Measurements from ENCODE around the gene F2RL1. TPM values are rescaled to one million over a fixed set of nuclear protein-coding genes. Genes with fewer than 3 reads are reported as not detected.

Gene F2RL1
- total and polyA plus RNA-seq, 2 of the 8 experiments (the other 6 are each of a cell fraction or from before 2014, with no cell fraction given): 23.2 to 26.6 TPM

- H3K79me1 ChIP-seq (ENCODE audit: low read depth, low read length): no peaks in the 10 kb centered on the region
- no peak overlapping the region for H2BK15ac ChIP-seq (ENCODE audit: low read length)
- H3K4me3 ChIP-seq (ENCODE audit: extremely low read depth in 1 of 4, insufficient read depth in 2 of 4, low read depth in 3 of 4, low read length in 4 of 4): peak overlapping the region; percentile 5 to 52 (median 30); a peak in 5 of 8 replicates
- peak overlapping the region in 3 of 4 experiments; percentile 54 to 84 (median 60); a peak in 6 of 7 replicates for H3K9ac ChIP-seq (replicated peaks in 1 of 4; ENCODE audit: extremely low read depth in 1 of 4, low read depth in 3 of 4, low read length in 3 of 4)
- peaks cover 8 to 22% (median 17%) of the 10 kb centered on the region in 4 experiments; a peak in 6 of 7 replicates for H3K4me1 ChIP-seq (replicated peaks in 1 of 4; ENCODE audit: control insufficient read depth in 3 of 4, insufficient read depth in 4 of 4, low read length in 3 of 4)
- H3K14ac ChIP-seq (ENCODE audit: insufficient read length): no peak overlapping the region
- peak overlapping the region; percentile 88 for H2BK12ac ChIP-seq (ENCODE audit: low read depth, low read length)
- H3K27me3 ChIP-seq (replicated peaks in 1 of 4; ENCODE audit: control insufficient read depth in 3 of 4, extremely low read depth in 1 of 4, insufficient read depth in 3 of 4, low read length in 3 of 4): no peaks in the 10 kb centered on the region; a peak in 1 of 7 replicates
- no peak overlapping the region for H3K23ac ChIP-seq (ENCODE audit: insufficient read length)
- peaks cover 3% of the 10 kb centered on the region for H3K23me2 ChIP-seq (ENCODE audit: low read depth, low read length)
- H3K4ac ChIP-seq (replicated peaks; ENCODE audit: insufficient read length, low read depth, low read length): no peak overlapping the region
- peak overlapping the region; percentile 65 for H4K5ac ChIP-seq (ENCODE audit: insufficient read length, low read depth, low read length)
- no peak overlapping the region for H2BK120ac ChIP-seq (replicated peaks; ENCODE audit: low read depth, low read length)
- H3K4me2 ChIP-seq (ENCODE audit: insufficient read depth in 1 of 2, low read depth in 2 of 2, low read length in 2 of 2): peak overlapping the region; percentile 72 to 73
- peaks cover 3 to 17% of the 10 kb centered on the region in 2 experiments; a peak in 3 of 4 replicates for H3K9me3 ChIP-seq (ENCODE audit: insufficient read depth in 2 of 2, low read depth in 1 of 2, low read length in 1 of 2)
- 1% methylated on average over 5 of the region's 5 CpGs; no CpG with 5 or more reads in 1 of the 2 experiments for WGBS, 2 experiments (ENCODE audit: extremely low coverage in 1 of 2, insufficient coverage in 1 of 2, insufficient read length in 1 of 2, insufficient replicate concordance in 2 of 2, low coverage in 1 of 2, low lambda C conversion rate in 2 of 2, missing lambda C conversion rate in 1 of 2)
- CTCF ChIA-PET (ENCODE audit: partially characterized antibody): interaction anchor here (1.5 to 3.8 kb wide), 4 partner anchors 11 to 61 kb away, joined by 4 to 28 read pairs (median 8); partner anchors contain the start of gene F2RL1
- H2AFZ ChIP-seq (ENCODE audit: low read length): no peak overlapping the region
- H3K79me2 ChIP-seq (ENCODE audit: control insufficient read depth in 1 of 2, insufficient read depth in 2 of 2, low read length in 2 of 2): no peaks in the 10 kb centered on the region
- H4K20me1 ChIP-seq (replicated peaks in 1 of 2; ENCODE audit: control insufficient read depth in 1 of 2, insufficient read depth in 2 of 2, low read length in 2 of 2): no peaks in the 10 kb centered on the region
- peak overlapping the region; percentile 58; the same call in 1 of the 2 replicates for H2AK5ac ChIP-seq (ENCODE audit: low read depth, low read length)
- H2BK20ac ChIP-seq (ENCODE audit: low read length): peak overlapping the region; percentile 53
- H4K8ac ChIP-seq (ENCODE audit: extremely low read depth, insufficient read depth, low read length): peak overlapping the region; percentile 47; the same call in 1 of the 2 replicates
- H3K36me3 ChIP-seq (ENCODE audit: control insufficient read depth in 2 of 4, insufficient read depth in 4 of 4, low read length in 3 of 4): peaks cover 0 to 4% (median 0%) of the 10 kb centered on the region in 4 experiments; a peak in 1 of 8 replicates
- peak overlapping the region; percentile 92 for H3K27ac ChIP-seq (ENCODE audit: low read depth, low read length)
- DNase-seq (ENCODE audit: low read depth in 1 of 2, low spot score in 2 of 2): peak; percentile 74 to 87
- peak overlapping the region; percentile 94 for H3K18ac ChIP-seq (ENCODE audit: extremely low read depth, low read length)
- POLR2A ChIA-PET (ENCODE audit: partially characterized antibody): interaction anchor here (0.9 to 11.5 kb wide), 17 partner anchors 9 to 294 kb away, joined by 3 to 131 read pairs (median 6); partner anchors contain the start of genes F2RL1 and ZBED3
- peak; percentile 96 for FAIRE-seq
- peak overlapping the region; percentile 7 for H4K91ac ChIP-seq (replicated peaks; ENCODE audit: insufficient read length, low read length)
- H3K56ac ChIP-seq (replicated peaks; ENCODE audit: insufficient read length, low read depth, low read length): no peak overlapping the region
- H2BK5ac ChIP-seq (ENCODE audit: low read depth, low read length): peak overlapping the region; percentile 97
- TF ChIP-seq CTCF (IDR thresholded peaks at IDR 0.05; ENCODE audit: control extremely low read depth in 1 of 3, insufficient read depth in 1 of 3, low read depth in 1 of 3, low read length in 3 of 3) (no peak), RXRA (IDR thresholded peaks at IDR 0.05; ENCODE audit: insufficient read depth, low read depth, low read length) (no peak), HDAC6 (IDR thresholded peaks at IDR 0.05; ENCODE audit: low read depth, low read length) (no peak), TBP (IDR thresholded peaks at IDR 0.05; ENCODE audit: low read depth, low read length) (no peak; the same call in 1 of the 2 replicates), POLR2AphosphoS5 (IDR thresholded peaks at IDR 0.05; ENCODE audit: low read depth, low read length) (no peak; the same call in 1 of the 2 replicates), CHD1 (IDR thresholded peaks at IDR 0.05; ENCODE audit: low read depth, low read length) (no peak), PHF8 (conservative IDR thresholded peaks at IDR 0.05; ENCODE audit: low read depth, low read length) (no peak), BRCA1 (IDR thresholded peaks at IDR 0.05; ENCODE audit: low read depth, low read length) (no peak), FOSL1 (IDR thresholded peaks at IDR 0.05; ENCODE audit: insufficient read depth, low read depth, low read length) (no peak), KDM5A (IDR thresholded peaks at IDR 0.05; ENCODE audit: low read length) (no peak)
These were observed 10.6 kb upstream of the F2RL1 start for GRCh38 chr5:76808141-76808691.
